ENCODE data around the gene PHKB.
"Not testable (repeated sequence)": the region's sequence is repeated elsewhere in the genome, so short reads cannot be mapped to it uniquely, and the experiment has no call there.

PHKB gene

GRCh38 chr16:47507701-47508100 lies 46.6 kb downstream of the PHKB start:
- no peak overlapping the region for H3K4me3 ChIP-seq (ENCODE audit: low read length)
- TF ChIP-seq ZNF274 (IDR thresholded peaks at IDR 0.05; ENCODE audit: low read depth, low read length) = no peak

- no peak for TF ChIP-seq ZNF274 (IDR thresholded peaks at IDR 0.05; ENCODE audit: low read depth, low read length)
- no peak overlapping the region for H3K4me3 ChIP-seq (ENCODE audit: low read length)
Measured at GRCh38 chr16:47511882-47512281, 50.8 kb downstream of the PHKB start.

- no peak overlapping the region for H3K4me3 ChIP-seq (ENCODE audit: low read length)
- TF ChIP-seq ZNF274 (IDR thresholded peaks at IDR 0.05; ENCODE audit: low read depth, low read length) = no peak
Measured at GRCh38 chr16:47519037-47519436, 57.9 kb downstream of the PHKB start.

GRCh38 chr16:47519546-47519945 lies 58.4 kb downstream of the PHKB start:
- H3K4me3 ChIP-seq (ENCODE audit: low read length) = no peak overlapping the region
- no peak for TF ChIP-seq ZNF274 (IDR thresholded peaks at IDR 0.05; ENCODE audit: low read depth, low read length)

- no peak for TF ChIP-seq ZNF274 (IDR thresholded peaks at IDR 0.05; ENCODE audit: low read depth, low read length)
- no peak overlapping the region for H3K4me3 ChIP-seq (ENCODE audit: low read length)
Measured at GRCh38 chr16:47519996-47520679, 59.0 kb downstream of the PHKB start.

- H3K4me3 ChIP-seq (ENCODE audit: low read length) = no peak overlapping the region
Measured at GRCh38 chr16:47523342-47524006, 62.3 kb downstream of the PHKB start.

GRCh38 chr16:47524007-47524405 lies 62.9 kb downstream of the PHKB start:
- no peak overlapping the region for H3K4me3 ChIP-seq (ENCODE audit: low read length)
- TF ChIP-seq ZNF274 (IDR thresholded peaks at IDR 0.05; ENCODE audit: low read depth, low read length) = no peak

More at GRCh38 chr16:47523342-47524006, 62.3 kb downstream of the PHKB start:
- TF ChIP-seq ZNF274 (IDR thresholded peaks at IDR 0.05; ENCODE audit: low read depth, low read length) = no peak

- H3K4me3 ChIP-seq (ENCODE audit: low read length) = no peak overlapping the region
Measured at GRCh38 chr16:47528431-47528830, 67.3 kb downstream of the PHKB start.

GRCh38 chr16:47533744-47534292 lies 72.7 kb downstream of the PHKB start:
- no peak overlapping the region for H3K4me3 ChIP-seq (ENCODE audit: low read length)
- TF ChIP-seq ZNF274 (IDR thresholded peaks at IDR 0.05; ENCODE audit: low read depth, low read length) = no peak

More at GRCh38 chr16:47528431-47528830, 67.3 kb downstream of the PHKB start:
- no peak for TF ChIP-seq ZNF274 (IDR thresholded peaks at IDR 0.05; ENCODE audit: low read depth, low read length)

GRCh38 chr16:47538472-47538871 lies 77.3 kb downstream of the PHKB start:
- H3K4me3 ChIP-seq (ENCODE audit: low read length) = no peak overlapping the region
- no peak for TF ChIP-seq ZNF274 (IDR thresholded peaks at IDR 0.05; ENCODE audit: low read depth, low read length)

GRCh38 chr16:47539707-47540670 lies 78.9 kb downstream of the PHKB start:
- H3K4me3 ChIP-seq (ENCODE audit: low read length) = not testable (repeated sequence)

- H3K4me3 ChIP-seq (ENCODE audit: low read length) = not testable (repeated sequence)
Measured at GRCh38 chr16:47541135-47541534, 80.0 kb downstream of the PHKB start.

GRCh38 chr16:47544255-47544654 lies 83.1 kb downstream of the PHKB start:
- not testable (repeated sequence) for H3K4me3 ChIP-seq (ENCODE audit: low read length)

GRCh38 chr16:47551185-47551584 lies 90.1 kb downstream of the PHKB start:
- H3K4me3 ChIP-seq (ENCODE audit: low read length) = not testable (repeated sequence)

- H3K4me3 ChIP-seq (ENCODE audit: low read length) = not testable (repeated sequence)
Measured at GRCh38 chr16:47551767-47552166, 90.6 kb downstream of the PHKB start.

Data from GM08714 (cell line).